GM12878 (cell line): ENCODE results near the gene ELMO3. TPM values are rescaled to one million over a fixed set of nuclear protein-coding genes. Genes with fewer than 3 reads are reported as not detected.

Source experiments
- ATAC-seq: fragments of 200-7000 bp; cut with Tn5 transposase; 3 replicates; pipeline ENCODE4 v1.9.1; 2020; ENCODE audit warnings: mild to moderate bottlenecking, moderate library complexity
- BruUV-seq: library from RNA; stranded (reverse); fragments of 400-500 nt; replicated peaks from 2 replicates; lab custom pipeline; 2021; lab: Mats Ljungman, UMichigan
- CTCF ChIA-PET: fragments of 300-600 bp; sonication (Branson Sonifier 250); formaldehyde crosslinking; extraction: SDS; loops from one replicate; lab custom pipeline; 2021; ENCODE audit warnings: inconsistent platforms; lab: Yijun Ruan, JAX
- POLR2A ChIA-PET: fragments of 350-600 bp; formaldehyde crosslinking; extraction: SDS; loops from one replicate; lab custom pipeline; 2021; ENCODE audit warnings: inconsistent platforms; lab: Charles Lee
- RAD21 ChIA-PET: fragments of 300-600 bp; sonication (Branson Sonifier 250); formaldehyde crosslinking; loops from one replicate; lab custom pipeline; 2023; ENCODE audit warnings: antibody characterized with exemption; ENCODE audit not compliant: unreplicated experiment; lab: Charles Lee
- SMC1A ChIA-PET: fragments of 300-600 bp; sonication (Branson Sonifier 250); formaldehyde crosslinking; loops from one replicate; lab custom pipeline; 2023; ENCODE audit not compliant: unreplicated experiment, uncharacterized antibody; lab: Charles Lee
- DNase-seq: peaks from one replicate; pipeline ENCODE4 v3.0.0-alpha.2; 2011; ENCODE audit warnings: low read depth, low spot score
- FAIRE-seq: peaks from 3 replicates; lab custom pipeline; 2011; peaks lifted over from hg19 to GRCh38; lab: Jason Lieb, UNC
- H2AFZ ChIP-seq: 2 replicates; pipeline ENCODE4 v1.6.0; 2011; ENCODE audit warnings: low read depth, low read length, control low read depth; ENCODE audit not compliant: control insufficient read depth
- H3K27ac ChIP-seq: 2 replicates; pipeline ENCODE4 v1.5.1; 2011; ENCODE audit warnings: control low read depth; ENCODE audit not compliant: control insufficient read depth, insufficient read depth
- H3K27me3 ChIP-seq, 2 experiments: replicated peaks in 1 of 2; 2 replicates each; pipeline versions ENCODE4 v1.6.0 to v1.6.1; 2011; ENCODE audit warnings: low read length in 1 of 2; ENCODE audit not compliant: control insufficient read depth in 2 of 2, insufficient read depth in 2 of 2
- H3K36me3 ChIP-seq, 2 experiments: 2 replicates each; pipeline ENCODE4 v1.5.1; 2011; ENCODE audit warnings: low read length in 1 of 2; ENCODE audit not compliant: control insufficient read depth in 2 of 2, insufficient read depth in 2 of 2
- H3K4me1 ChIP-seq: 2 replicates; pipeline ENCODE4 v1.6.1; 2011; ENCODE audit warnings: mild to moderate bottlenecking, low read length, moderate library complexity, mixed read lengths; ENCODE audit not compliant: control insufficient read depth, insufficient read depth
- H3K4me2 ChIP-seq: 2 replicates; pipeline ENCODE4 v1.6.0; 2011; ENCODE audit warnings: control low read depth; ENCODE audit not compliant: control insufficient read depth, insufficient read depth
- H3K4me3 ChIP-seq: fragments of 200-600 bp; sonication (generic); 2 replicates; pipeline ENCODE4 v1.5.1; 2016
- H3K79me2 ChIP-seq: 2 replicates; pipeline ENCODE4 v1.6.0; 2011; ENCODE audit warnings: low read length; ENCODE audit not compliant: control insufficient read depth, insufficient read depth
- H3K9ac ChIP-seq: 2 replicates; pipeline ENCODE4 v1.8.0; 2011; ENCODE audit warnings: low read length, control low read depth, mixed read lengths; ENCODE audit not compliant: control insufficient read depth, insufficient read depth
- H3K9me3 ChIP-seq: replicated peaks from 3 replicates; pipeline ENCODE4 v1.5.1; 2011; ENCODE audit warnings: mild to moderate bottlenecking, low read length; ENCODE audit not compliant: control insufficient read depth, insufficient read depth
- H4K20me1 ChIP-seq: 2 replicates; pipeline ENCODE4 v1.6.0; 2011; ENCODE audit not compliant: control insufficient read depth, insufficient read depth
- BCL11A ChIP-seq: IDR thresholded peaks from 2 replicates; pipeline ENCODE4 v1.6.1; 2011; ENCODE audit warnings: low read depth, low read length
- BHLHE40 ChIP-seq, 2 experiments: fragments of 450-650 bp in 1 of 2; IDR thresholded peaks; 2 replicates each; pipeline ENCODE4 v1.6.1; 2011 to 2017; ENCODE audit warnings: low read depth in 2 of 2, borderline replicate concordance in 1 of 2, improper control_type of control experiment in 1 of 2, low read length in 1 of 2, mild to moderate bottlenecking in 1 of 2
- EP300 ChIP-seq, 2 experiments: fragments of 150-350 bp in 1 of 2; IDR thresholded peaks; 2 replicates each; pipeline ENCODE4 v1.6.1; 2011 to 2012; ENCODE audit warnings: low read depth in 2 of 2, low read length in 2 of 2, borderline replicate concordance in 1 of 2, improper control_type of control experiment in 1 of 2, inconsistent platforms in 1 of 2; ENCODE audit not compliant: control insufficient read depth in 1 of 2
- HCFC1 ChIP-seq: fragments of 150-350 bp; IDR thresholded peaks from 2 replicates; pipeline ENCODE4 v1.6.1; 2014; ENCODE audit warnings: low read length
- LARP7 ChIP-seq: fragments of 450-650 bp; IDR thresholded peaks from 2 replicates; pipeline ENCODE4 v1.6.1; 2017; ENCODE audit warnings: mild to moderate bottlenecking
- NBN ChIP-seq: fragments of 450-650 bp; IDR thresholded peaks from 2 replicates; pipeline ENCODE4 v1.6.1; 2016
- PRDM15 ChIP-seq: fragments of 450-650 bp; formaldehyde crosslinking; IDR thresholded peaks from 2 replicates; pipeline ENCODE4 v1.4.0; 2020; ENCODE audit warnings: mild to moderate bottlenecking, moderate library complexity
- SIN3A ChIP-seq: IDR thresholded peaks from 2 replicates; pipeline ENCODE4 v1.6.1; 2012; ENCODE audit warnings: low read depth, low read length, improper control_type of control experiment
- SMC3 ChIP-seq: IDR thresholded peaks from 2 replicates; pipeline ENCODE4 v1.6.1; 2011; ENCODE audit warnings: low read length, improper control_type of control experiment, borderline replicate concordance
- STAT1 ChIP-seq: fragments of 450-650 bp; conservative IDR thresholded peaks from 2 replicates; pipeline ENCODE4 v1.6.1; 2014; ENCODE audit warnings: antibody characterized with exemption, mild to moderate bottlenecking
- WGBS: methylation state at CpG from one replicate; pipeline ENCODE4 v1.1.6; 2016; ENCODE audit warnings: low lambda C conversion rate; ENCODE audit not compliant: insufficient replicate concordance, insufficient coverage; ENCODE audit errors: missing lambda C conversion rate; 5-methylcytosine and 5-hydroxymethylcytosine counted together
- in situ Hi-C: fragments of 300-500 bp; cut with MboI; formaldehyde crosslinking; loops from 9 replicates; pipeline ENCODE4 v1.14.3; 2018; ENCODE audit warnings: mixed read lengths
- intact Hi-C: fragments of 100-400 bp; cut with micrococcal nuclease; formaldehyde crosslinking; loops from one replicate; pipeline ENCODE4 v1.14.2; 2022; ENCODE audit not compliant: unreplicated experiment
- polyA plus RNA-seq, 11 experiments: library from polyadenylated mRNA; depleted of rRNA in 4 of 11; unstranded in 6 of 11; stranded (reverse) in 5 of 11; fragments of >200 nt; fragmentation: Nextera tagmentation in 4 of 11; fragmentation: Illumina TruSeq in 1 of 11; extraction: Ambion mirVana in 4 of 11; extraction: Trizol in 1 of 11; gene quantifications; 1 replicate in 1 of 11; 2 replicates in 10 of 11; pipeline versions ENCODE4 v1.2.1 to v1.2.3, GENCODE V29; 2011 to 2016; ENCODE audit warnings: inconsistent platforms in 2 of 11, missing spikeins in 2 of 11, low read depth in 1 of 11
- total RNA-seq, 4 experiments: library from RNA; depleted of rRNA in 3 of 4; stranded (reverse); fragments of >200 nt in 3 of 4; fragmentation: Illumina TruSeq in 1 of 4; extraction: Trizol in 1 of 4; gene quantifications; 2 replicates each; pipeline versions ENCODE4 v1.2.1 to v1.2.3, GENCODE V29; 2013 to 2021
- TF ChIP-seq, protein P1 (sequence below): IDR thresholded peaks from 2 replicates; pipeline ENCODE4 v1.6.1; 2012; ENCODE audit warnings: low read depth, low read length, improper control_type of control experiment
- TF ChIP-seq, protein P2 (sequence below): fragments of 450-650 bp; IDR thresholded peaks from 2 replicates; pipeline ENCODE4 v1.6.1; 2017; ENCODE audit warnings: mild to moderate bottlenecking, moderate library complexity

ELMO3 gene
- total and polyA plus RNA-seq, 10 of the 15 experiments (the other 5 are each of a cell fraction or from before 2014, with no cell fraction given): 0.05 to 4.7 (median 0.96) TPM; not detected in 1

DNA sequence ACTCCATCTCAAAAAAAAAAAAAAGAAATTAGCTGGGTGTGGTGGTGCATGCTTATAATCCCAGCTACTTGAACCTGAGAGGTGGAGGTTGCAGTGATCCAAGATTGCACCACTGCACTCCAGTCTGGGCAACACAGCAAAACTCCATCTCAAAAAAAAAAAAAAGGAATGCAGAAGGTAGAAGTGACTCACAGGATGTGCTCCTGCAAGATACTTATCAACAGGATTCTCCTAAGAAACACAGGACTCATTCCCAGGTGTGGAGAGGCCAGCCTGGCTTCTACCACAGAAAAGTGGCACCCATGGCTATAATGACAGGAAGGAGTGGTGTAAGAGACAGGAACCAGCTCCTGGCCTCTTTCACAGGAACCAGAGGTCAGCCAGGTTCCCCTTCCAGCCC, 13.8 kb downstream of the ELMO3 start (continued):
- no peak for TF ChIP-seq PRDM15 (CRISPR knock-in tag)

- no peak for FAIRE-seq
- Histone ChIP-seq H3K79me2 (no peaks in the 10 kb centered on the region), H3K9ac (no peak overlapping the region), H3K4me2 (no peak overlapping the region), H3K4me3 (no peak overlapping the region), H3K27me3 (no peaks in the 10 kb centered on the region), H2AFZ (no peak overlapping the region), H3K27ac (no peak overlapping the region), H3K36me3 (no peaks in the 10 kb centered on the region), H4K20me1 (no peaks in the 10 kb centered on the region), H3K4me1 (no peaks in the 10 kb centered on the region), H3K9me3 (no peaks in the 10 kb centered on the region)
- 23% methylated on average over 8 of the region's 8 CpGs for WGBS
- no peak for ATAC-seq
- intact Hi-C loops: no loop called here
- RAD21 ChIA-PET: no interaction called here
- in situ Hi-C loops: no loop called here
- no TSS peak for BruUV-seq
- POLR2A ChIA-PET: no interaction called here
- CTCF ChIA-PET: no interaction called here
- DNase-seq: no peak
- SMC1A ChIA-PET: interaction anchor here (1.3 kb wide), 1 partner anchor 16 kb away, joined by 3 read pairs; no protein-coding TSS in a partner anchor
- TF ChIP-seq, protein P1, sequence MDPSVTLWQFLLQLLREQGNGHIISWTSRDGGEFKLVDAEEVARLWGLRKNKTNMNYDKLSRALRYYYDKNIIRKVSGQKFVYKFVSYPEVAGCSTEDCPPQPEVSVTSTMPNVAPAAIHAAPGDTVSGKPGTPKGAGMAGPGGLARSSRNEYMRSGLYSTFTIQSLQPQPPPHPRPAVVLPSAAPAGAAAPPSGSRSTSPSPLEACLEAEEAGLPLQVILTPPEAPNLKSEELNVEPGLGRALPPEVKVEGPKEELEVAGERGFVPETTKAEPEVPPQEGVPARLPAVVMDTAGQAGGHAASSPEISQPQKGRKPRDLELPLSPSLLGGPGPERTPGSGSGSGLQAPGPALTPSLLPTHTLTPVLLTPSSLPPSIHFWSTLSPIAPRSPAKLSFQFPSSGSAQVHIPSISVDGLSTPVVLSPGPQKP: no peak
- TF ChIP-seq BHLHE40 (IDR thresholded peaks at IDR 0.05; ENCODE audit: borderline replicate concordance in 1 of 2, low read depth in 2 of 2, low read length in 1 of 2) (no peak), BCL11A (no peak), STAT1 (no peak), EP300 (IDR thresholded peaks at IDR 0.05; ENCODE audit: borderline replicate concordance in 1 of 2, control insufficient read depth in 1 of 2, low read depth in 2 of 2, low read length in 2 of 2) (no peak), SIN3A (no peak), NBN (no peak), LARP7 (no peak), HCFC1 (no peak), SMC3 (no peak)
- TF ChIP-seq, protein P2, sequence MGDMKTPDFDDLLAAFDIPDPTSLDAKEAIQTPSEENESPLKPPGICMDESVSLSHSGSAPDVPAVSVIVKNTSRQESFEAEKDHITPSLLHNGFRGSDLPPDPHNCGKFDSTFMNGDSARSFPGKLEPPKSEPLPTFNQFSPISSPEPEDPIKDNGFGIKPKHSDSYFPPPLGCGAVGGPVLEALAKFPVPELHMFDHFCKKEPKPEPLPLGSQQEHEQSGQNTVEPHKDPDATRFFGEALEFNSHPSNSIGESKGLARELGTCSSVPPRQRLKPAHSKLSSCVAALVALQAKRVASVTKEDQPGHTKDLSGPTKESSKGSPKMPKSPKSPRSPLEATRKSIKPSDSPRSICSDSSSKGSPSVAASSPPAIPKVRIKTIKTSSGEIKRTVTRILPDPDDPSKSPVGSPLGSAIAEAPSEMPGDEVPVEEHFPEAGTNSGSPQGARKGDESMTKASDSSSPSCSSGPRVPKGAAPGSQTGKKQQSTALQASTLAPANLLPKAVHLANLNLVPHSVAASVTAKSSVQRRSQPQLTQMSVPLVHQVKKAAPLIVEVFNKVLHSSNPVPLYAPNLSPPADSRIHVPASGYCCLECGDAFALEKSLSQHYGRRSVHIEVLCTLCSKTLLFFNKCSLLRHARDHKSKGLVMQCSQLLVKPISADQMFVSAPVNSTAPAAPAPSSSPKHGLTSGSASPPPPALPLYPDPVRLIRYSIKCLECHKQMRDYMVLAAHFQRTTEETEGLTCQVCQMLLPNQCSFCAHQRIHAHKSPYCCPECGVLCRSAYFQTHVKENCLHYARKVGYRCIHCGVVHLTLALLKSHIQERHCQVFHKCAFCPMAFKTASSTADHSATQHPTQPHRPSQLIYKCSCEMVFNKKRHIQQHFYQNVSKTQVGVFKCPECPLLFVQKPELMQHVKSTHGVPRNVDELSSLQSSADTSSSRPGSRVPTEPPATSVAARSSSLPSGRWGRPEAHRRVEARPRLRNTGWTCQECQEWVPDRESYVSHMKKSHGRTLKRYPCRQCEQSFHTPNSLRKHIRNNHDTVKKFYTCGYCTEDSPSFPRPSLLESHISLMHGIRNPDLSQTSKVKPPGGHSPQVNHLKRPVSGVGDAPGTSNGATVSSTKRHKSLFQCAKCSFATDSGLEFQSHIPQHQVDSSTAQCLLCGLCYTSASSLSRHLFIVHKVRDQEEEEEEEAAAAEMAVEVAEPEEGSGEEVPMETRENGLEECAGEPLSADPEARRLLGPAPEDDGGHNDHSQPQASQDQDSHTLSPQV: no peak
Observed at GRCh38 chr16:67213197-67214019, 14.5 kb downstream of the ELMO3 start.
